ENCODE results near the gene CDC42EP1.
"Not testable (repeated sequence)": the region's sequence is repeated elsewhere in the genome, so short reads cannot be mapped to it uniquely, and the experiment has no call there.

Gene CDC42EP1

GRCh38 chr22:37534445-37534844 is 25.8 kb upstream of the CDC42EP1 start:
- no peak for FAIRE-seq

- FAIRE-seq = no peak
These were observed 25.1 kb upstream of the CDC42EP1 start for GRCh38 chr22:37535159-37535558.

GRCh38 chr22:37538590-37539357 is 21.5 kb upstream of the CDC42EP1 start:
- FAIRE-seq = no peak

DNA sequence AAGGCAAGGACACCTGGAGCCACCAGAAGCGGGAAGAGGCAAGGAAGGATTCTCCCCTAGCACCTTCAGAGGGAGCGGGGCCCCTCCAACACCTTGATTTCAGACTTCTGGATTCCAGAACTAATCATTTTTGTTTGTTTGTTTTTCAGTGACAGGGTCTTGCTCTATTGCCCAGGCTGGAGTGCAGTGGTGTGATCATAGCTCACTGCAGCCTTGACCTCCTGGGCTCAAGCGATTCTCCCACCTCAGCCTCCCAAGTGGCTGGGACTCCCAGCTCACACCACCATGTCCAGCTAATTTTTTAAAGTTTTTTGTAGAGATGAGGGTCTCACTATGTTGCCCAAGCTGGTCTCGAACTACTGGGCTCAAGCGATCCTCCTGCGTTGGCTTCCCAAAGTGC is 20.5 kb upstream of the CDC42EP1 start:
- FAIRE-seq = not testable (repeated sequence)

GRCh38 chr22:37542416-37542815 is 17.9 kb upstream of the CDC42EP1 start:
- not testable (repeated sequence) for FAIRE-seq

DNA sequence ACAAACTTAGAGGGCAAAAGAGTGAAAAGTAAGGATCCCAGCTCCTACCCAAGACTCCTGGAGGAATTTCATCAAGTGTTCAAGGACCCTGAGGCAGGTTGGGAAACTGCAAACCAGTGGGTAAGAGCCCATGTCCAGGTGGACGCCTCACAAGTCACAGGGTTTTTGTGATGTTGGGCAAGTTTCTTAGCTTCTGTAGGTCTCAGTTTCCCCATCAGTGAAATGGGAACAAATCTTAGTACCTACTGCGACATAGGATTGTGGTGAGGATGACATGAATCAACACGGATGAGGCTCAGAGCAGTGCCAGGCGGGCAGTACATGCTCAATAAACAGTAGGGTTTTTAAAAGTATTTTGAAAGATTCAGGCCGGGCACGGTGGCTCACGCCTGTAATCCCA is 17.3 kb upstream of the CDC42EP1 start:
- FAIRE-seq = no peak

GRCh38 chr22:37544955-37545702 is 15.2 kb upstream of the CDC42EP1 start:
- FAIRE-seq = no peak

GRCh38 chr22:37545703-37546436 is 14.4 kb upstream of the CDC42EP1 start:
- FAIRE-seq = no peak

- FAIRE-seq = no peak
These were observed 13.6 kb upstream of the CDC42EP1 start for GRCh38 chr22:37546437-37547250.

GRCh38 chr22:37547251-37547741 is 13.0 kb upstream of the CDC42EP1 start:
- no peak for FAIRE-seq

DNA sequence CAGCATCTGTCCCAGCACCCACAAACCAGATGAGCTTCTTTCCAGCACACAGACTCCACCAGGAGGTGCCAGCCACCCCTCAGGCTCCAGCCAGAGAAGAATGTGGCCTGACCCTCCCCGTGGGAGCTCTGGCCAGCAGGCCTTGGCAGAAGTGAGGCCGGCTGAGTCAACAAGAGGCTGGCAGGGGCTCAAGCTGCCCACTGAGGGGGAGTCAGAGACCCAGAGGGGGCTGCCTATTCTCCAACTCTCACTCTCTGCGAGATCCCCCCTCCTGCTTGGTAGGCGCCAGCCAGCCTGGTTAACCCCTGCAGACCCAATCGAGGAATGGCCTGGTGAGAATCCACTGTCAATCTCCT is 10.6 kb upstream of the CDC42EP1 start:
- no peak for FAIRE-seq

GRCh38 chr22:37550921-37551320 is 9.4 kb upstream of the CDC42EP1 start:
- FAIRE-seq = not testable (repeated sequence)

GRCh38 chr22:37551981-37552380 is 8.3 kb upstream of the CDC42EP1 start:
- FAIRE-seq = no peak

- FAIRE-seq = no peak
These were observed 7.6 kb upstream of the CDC42EP1 start for GRCh38 chr22:37552524-37553163.

DNA sequence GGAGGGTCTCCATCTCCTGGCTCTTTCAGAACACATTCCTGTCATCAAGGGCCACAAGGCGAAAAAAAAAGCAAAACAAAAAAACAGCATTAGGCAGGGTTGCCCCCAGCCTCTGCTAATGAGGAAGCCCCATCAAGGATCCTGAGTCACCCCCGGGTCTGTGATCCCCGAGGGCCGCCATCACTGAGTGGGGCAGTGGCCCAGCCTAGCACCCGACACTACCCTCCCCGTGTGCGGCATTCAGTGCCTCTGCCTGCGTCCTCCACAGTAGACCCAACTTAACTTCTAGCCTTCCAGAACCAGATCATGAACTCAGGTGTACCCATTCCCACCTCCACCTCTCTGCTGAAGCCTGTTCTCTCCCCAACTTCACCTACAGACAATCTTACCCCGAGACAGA is 6.6 kb upstream of the CDC42EP1 start:
- FAIRE-seq = no peak

DNA sequence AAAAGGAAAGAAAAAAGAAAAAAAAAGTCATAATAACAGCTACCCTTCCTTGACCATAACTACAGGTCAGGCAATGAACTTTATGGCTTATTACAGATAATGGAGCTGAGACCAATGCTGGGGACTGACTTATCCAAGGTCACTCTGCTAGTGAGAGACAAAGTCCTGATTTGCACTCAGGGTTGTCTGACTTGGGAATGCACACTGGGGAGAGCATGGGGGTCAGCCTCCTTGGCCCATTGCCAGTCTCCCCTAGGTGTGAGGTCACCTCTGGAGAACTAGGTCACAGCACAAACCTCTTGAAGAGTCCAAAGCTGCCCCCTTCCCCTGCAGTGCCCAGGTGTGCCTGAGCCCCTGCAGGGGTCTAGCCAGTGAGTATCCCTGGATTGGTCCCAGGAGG is 5.3 kb upstream of the CDC42EP1 start:
- no peak for FAIRE-seq

GRCh38 chr22:37556710-37557109 is 3.6 kb upstream of the CDC42EP1 start:
- FAIRE-seq = no peak

- no peak for FAIRE-seq
These were observed 2.8 kb upstream of the CDC42EP1 start for GRCh38 chr22:37557321-37558001.

DNA sequence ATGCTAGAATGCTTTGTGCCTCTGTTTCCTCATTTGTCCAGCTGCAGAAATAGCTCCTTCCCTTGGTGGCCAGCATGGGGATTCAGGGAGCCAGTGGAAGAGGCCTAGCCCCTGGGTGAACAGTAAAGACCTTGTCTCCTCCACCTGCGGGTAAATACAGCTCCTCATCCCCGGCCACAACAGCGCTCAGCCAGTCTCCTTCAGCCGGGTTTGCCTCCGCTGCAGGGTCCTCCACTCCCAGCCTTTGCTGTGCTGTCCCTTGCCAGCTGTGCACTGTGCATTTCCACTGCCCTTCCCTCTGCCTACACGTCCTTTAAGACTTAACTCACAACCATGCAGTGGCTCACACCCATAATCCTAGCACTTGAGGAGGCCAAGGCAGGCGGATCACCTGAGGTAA is 1.5 kb upstream of the CDC42EP1 start:
- no peak for FAIRE-seq

DNA sequence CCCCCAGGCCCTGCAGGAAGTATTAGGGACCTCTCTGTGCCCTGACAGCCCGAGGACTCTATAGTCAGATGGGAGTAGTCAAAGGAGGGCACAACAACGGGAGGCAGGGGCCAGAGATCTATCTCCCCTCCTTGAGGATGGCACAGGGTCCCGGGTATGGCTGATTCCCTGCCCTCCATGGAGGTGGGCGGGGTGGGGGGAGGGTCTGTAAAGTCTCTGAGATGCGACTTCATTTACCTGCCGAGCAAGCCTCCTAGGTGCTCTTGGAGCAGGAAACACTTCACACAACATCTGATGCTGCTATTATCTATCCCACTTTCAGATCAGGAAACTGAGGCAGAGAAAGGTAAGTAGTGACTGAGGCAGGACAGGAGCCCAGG is 769 bp upstream of the CDC42EP1 start:
- FAIRE-seq = no peak

- no peak for FAIRE-seq
These were observed 430 bp downstream of the CDC42EP1 start for GRCh38 chr22:37560608-37561211.
